Measurements from ENCODE around the gene PDCL2.

GRCh38 chr4:55507612-55508011 is 84.4 kb downstream of the PDCL2 start:
- TF ChIP-seq CTCF (IDR thresholded peaks at IDR 0.05) (no peak), EP300 (IDR thresholded peaks at IDR 0.05) (no peak), POLR2A (IDR thresholded peaks at IDR 0.05) (no peak)
